ENCODE results near the gene ZNF345. TPM values are rescaled to one million over a fixed set of nuclear protein-coding genes. Genes with fewer than 3 reads are reported as not detected.

The ZNF345 gene
- total RNA-seq, 1 donor from 2014 or later = 6.7 TPM

- H3K36me3 ChIP-seq = peaks cover 10% of the 10 kb centered on the region
- DNase-seq (peak; percentile 95), ATAC-seq (peak; percentile 97)
- H3K4me1 ChIP-seq = peaks cover 13% of the 10 kb centered on the region
- H3K4me3 ChIP-seq = peak overlapping the region; percentile 78
- intact Hi-C loops (cut with DNase I) = no loop called here
- no peak for TF ChIP-seq CTCF (IDR thresholded peaks at IDR 0.05)
- H3K27ac ChIP-seq = peak overlapping the region; percentile 91
- no peaks in the 10 kb centered on the region for H3K27me3 ChIP-seq
- peaks cover 3% of the 10 kb centered on the region for H3K9me3 ChIP-seq
These were observed 746 bp upstream of the ZNF345 start for GRCh38 chr19:36849701-36850558.

GRCh38 chr19:36851898-36852297 is 1.2 kb downstream of the ZNF345 start:
- Histone ChIP-seq H3K27me3 (no peaks in the 10 kb centered on the region), H3K36me3 (peaks cover 16% of the 10 kb centered on the region), H3K4me1 (peaks cover 13% of the 10 kb centered on the region), H3K4me3 (no peak overlapping the region), H3K27ac (no peak overlapping the region), H3K9me3 (peaks cover 17% of the 10 kb centered on the region)
- DNase-seq (no peak), ATAC-seq (no peak)
- intact Hi-C loops (cut with DNase I) = no loop called here
- TF ChIP-seq CTCF (IDR thresholded peaks at IDR 0.05) = no peak

GRCh38 chr19:36876993-36877938 is 26.6 kb downstream of the ZNF345 start:
- TF ChIP-seq CTCF (IDR thresholded peaks at IDR 0.05) = no peak
- intact Hi-C loops (cut with DNase I) = no loop called here
- Histone ChIP-seq H3K4me3 (no peak overlapping the region), H3K27me3 (no peaks in the 10 kb centered on the region), H3K27ac (no peak overlapping the region), H3K4me1 (no peaks in the 10 kb centered on the region), H3K9me3 (peaks cover 96% of the 10 kb centered on the region), H3K36me3 (peaks cover 10% of the 10 kb centered on the region)
- ATAC-seq = no peak
- no peak for DNase-seq

- H3K4me1 ChIP-seq = no peaks in the 10 kb centered on the region
- ATAC-seq = no peak
- peaks cover 26% of the 10 kb centered on the region for H3K36me3 ChIP-seq
- H3K9me3 ChIP-seq = peaks cover 95% of the 10 kb centered on the region
- H3K27me3 ChIP-seq = no peaks in the 10 kb centered on the region
- no peak overlapping the region for H3K4me3 ChIP-seq
- no peak overlapping the region for H3K27ac ChIP-seq
- intact Hi-C loops (cut with DNase I) = no loop called here
- no peak for DNase-seq
- no peak for TF ChIP-seq CTCF (IDR thresholded peaks at IDR 0.05)
These were observed 41.2 kb downstream of the ZNF345 start for GRCh38 chr19:36891768-36892357.

GRCh38 chr19:36894849-36895383 is 44.2 kb downstream of the ZNF345 start:
- H3K4me1 ChIP-seq = no peaks in the 10 kb centered on the region
- H3K9me3 ChIP-seq = peaks cover 95% of the 10 kb centered on the region
- no peak overlapping the region for H3K4me3 ChIP-seq
- intact Hi-C loops (cut with DNase I) = no loop called here
- H3K36me3 ChIP-seq = peaks cover 26% of the 10 kb centered on the region
- TF ChIP-seq CTCF (IDR thresholded peaks at IDR 0.05) = no peak
- no peak for DNase-seq
- ATAC-seq = no peak
- no peak overlapping the region for H3K27ac ChIP-seq
- H3K27me3 ChIP-seq = no peaks in the 10 kb centered on the region
